GM12878 (cell line): ENCODE measurements around the gene MUTYH. TPM values are rescaled to one million over a fixed set of nuclear protein-coding genes. Genes with fewer than 3 reads are reported as not detected.
A peak's percentile ranks its signal among the peaks of the same experiment; 100 is the strongest.

Source experiments
- ATF2 ChIP-seq: IDR thresholded peaks from 2 replicates; pipeline ENCODE4 v1.6.1; 2012; ENCODE audit warnings: low read length, inconsistent platforms
- BMI1 ChIP-seq: fragments of 450-650 bp; IDR thresholded peaks from 2 replicates; pipeline ENCODE4 v1.6.1; 2016; ENCODE audit warnings: mild to moderate bottlenecking, moderate library complexity, borderline replicate concordance
- BRCA1 ChIP-seq: IDR thresholded peaks from 2 replicates; pipeline ENCODE4 v1.6.1; 2011; ENCODE audit warnings: low read depth, low read length, improper control_type of control experiment
- CEBPZ ChIP-seq: fragments of 150-350 bp; IDR thresholded peaks from 2 replicates; pipeline ENCODE4 v1.6.1; 2016; ENCODE audit warnings: low read depth, low read length
- E2F8 ChIP-seq: fragments of 450-650 bp; IDR thresholded peaks from 2 replicates; pipeline ENCODE4 v1.6.1; 2018; ENCODE audit warnings: mild to moderate bottlenecking, low read depth, moderate library complexity; ENCODE audit not compliant: partially characterized antibody
- EP300 ChIP-seq, 2 experiments: fragments of 150-350 bp in 1 of 2; IDR thresholded peaks; 2 replicates each; pipeline ENCODE4 v1.6.1; 2011 to 2012; ENCODE audit warnings: low read depth in 2 of 2, low read length in 2 of 2, borderline replicate concordance in 1 of 2, improper control_type of control experiment in 1 of 2, inconsistent platforms in 1 of 2; ENCODE audit not compliant: control insufficient read depth in 1 of 2
- FOXM1 ChIP-seq: IDR thresholded peaks from 2 replicates; pipeline ENCODE4 v1.6.1; 2012; ENCODE audit warnings: low read depth, mild to moderate bottlenecking, inconsistent platforms, low read length, moderate library complexity
- KDM1A ChIP-seq: fragments of 200-600 bp; sonication (generic); IDR thresholded peaks from 2 replicates; pipeline ENCODE4 v1.6.1; 2016; ENCODE audit warnings: borderline replicate concordance
- MYB ChIP-seq: fragments of 150-350 bp; IDR thresholded peaks from 2 replicates; pipeline ENCODE4 v1.6.1; 2014; ENCODE audit warnings: mild to moderate bottlenecking, low read depth, low read length, borderline replicate concordance
- NFIC ChIP-seq: IDR thresholded peaks from 2 replicates; pipeline ENCODE4 v1.6.1; 2012; ENCODE audit warnings: low read depth, mild to moderate bottlenecking, inconsistent platforms, low read length, moderate library complexity
- NR2F1 ChIP-seq: fragments of 450-650 bp; conservative IDR thresholded peaks from 2 replicates; pipeline ENCODE4 v1.6.1; 2017; ENCODE audit warnings: mild to moderate bottlenecking
- PAX8 ChIP-seq: fragments of 450-650 bp; IDR thresholded peaks from 2 replicates; pipeline ENCODE4 v1.6.1; 2017; ENCODE audit warnings: mild to moderate bottlenecking, moderate library complexity
- SMC3 ChIP-seq: IDR thresholded peaks from 2 replicates; pipeline ENCODE4 v1.6.1; 2011; ENCODE audit warnings: low read length, improper control_type of control experiment, borderline replicate concordance
- SRF ChIP-seq, 2 experiments: IDR thresholded peaks; 2 replicates each; pipeline ENCODE4 v1.6.1; 2011; ENCODE audit warnings: low read depth in 2 of 2, low read length in 2 of 2, mild to moderate bottlenecking in 1 of 2, moderate library complexity in 1 of 2
- ZBED1 ChIP-seq: IDR thresholded peaks from 2 replicates; pipeline ENCODE4 v1.6.1; 2016; ENCODE audit warnings: borderline replicate concordance
- polyA plus RNA-seq, 11 experiments: library from polyadenylated mRNA; depleted of rRNA in 4 of 11; unstranded in 6 of 11; stranded (reverse) in 5 of 11; fragments of >200 nt; fragmentation: Nextera tagmentation in 4 of 11; fragmentation: Illumina TruSeq in 1 of 11; extraction: Ambion mirVana in 4 of 11; extraction: Trizol in 1 of 11; gene quantifications; 1 replicate in 1 of 11; 2 replicates in 10 of 11; pipeline versions ENCODE4 v1.2.1 to v1.2.3, GENCODE V29; 2011 to 2016; ENCODE audit warnings: inconsistent platforms in 2 of 11, missing spikeins in 2 of 11, low read depth in 1 of 11
- total RNA-seq, 4 experiments: library from RNA; depleted of rRNA in 3 of 4; stranded (reverse); fragments of >200 nt in 3 of 4; fragmentation: Illumina TruSeq in 1 of 4; extraction: Trizol in 1 of 4; gene quantifications; 2 replicates each; pipeline versions ENCODE4 v1.2.1 to v1.2.3, GENCODE V29; 2013 to 2021
- TF ChIP-seq, protein P1 (sequence below): IDR thresholded peaks from 2 replicates; pipeline ENCODE4 v1.6.1; 2011; ENCODE audit warnings: borderline replicate concordance, low read depth, mild to moderate bottlenecking, moderate library complexity, low read length; ENCODE audit not compliant: insufficient read depth, poor library complexity, severe bottlenecking
- TF ChIP-seq, protein P2 (sequence below): fragments of 450-650 bp; IDR thresholded peaks from 2 replicates; pipeline ENCODE4 v1.6.1; 2018; ENCODE audit warnings: borderline replicate concordance, mild to moderate bottlenecking; ENCODE audit not compliant: partially characterized antibody

Gene MUTYH
- total and polyA plus RNA-seq, 10 of the 15 experiments (the other 5 are each of a cell fraction or from before 2014, with no cell fraction given) = 2.5 to 42.0 (median 30.0) TPM

GRCh38 chr1:45339789-45340558 is at the start of gene MUTYH, which contains the start of gene TOE1 (continued):
- no peak for TF ChIP-seq ATF2
- TF ChIP-seq SMC3 = no peak
- TF ChIP-seq, protein P1, sequence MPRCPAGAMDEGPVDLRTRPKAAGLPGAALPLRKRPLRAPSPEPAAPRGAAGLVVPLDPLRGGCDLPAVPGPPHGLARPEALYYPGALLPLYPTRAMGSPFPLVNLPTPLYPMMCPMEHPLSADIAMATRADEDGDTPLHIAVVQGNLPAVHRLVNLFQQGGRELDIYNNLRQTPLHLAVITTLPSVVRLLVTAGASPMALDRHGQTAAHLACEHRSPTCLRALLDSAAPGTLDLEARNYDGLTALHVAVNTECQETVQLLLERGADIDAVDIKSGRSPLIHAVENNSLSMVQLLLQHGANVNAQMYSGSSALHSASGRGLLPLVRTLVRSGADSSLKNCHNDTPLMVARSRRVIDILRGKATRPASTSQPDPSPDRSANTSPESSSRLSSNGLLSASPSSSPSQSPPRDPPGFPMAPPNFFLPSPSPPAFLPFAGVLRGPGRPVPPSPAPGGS = no peak
- TF ChIP-seq E2F8 = no peak
- no peak for TF ChIP-seq KDM1A
- TF ChIP-seq MYB = no peak; the same call in 1 of the 2 replicates
- TF ChIP-seq ZBED1 = peak; percentile 56
- no peak for TF ChIP-seq EP300 (IDR thresholded peaks at IDR 0.05; ENCODE audit: borderline replicate concordance in 1 of 2, control insufficient read depth in 1 of 2, low read depth in 2 of 2, low read length in 2 of 2)
- no peak for TF ChIP-seq BMI1
- TF ChIP-seq NR2F1 = peak; percentile 66
- TF ChIP-seq NFIC = no peak
- no peak for TF ChIP-seq FOXM1
- TF ChIP-seq CEBPZ = no peak
- peak; percentile 64 to 74; a peak in 1 of 4 replicates for TF ChIP-seq SRF (IDR thresholded peaks at IDR 0.05; ENCODE audit: low read depth in 2 of 2, low read length in 2 of 2)
- TF ChIP-seq BRCA1 = no peak
- TF ChIP-seq, protein P2, sequence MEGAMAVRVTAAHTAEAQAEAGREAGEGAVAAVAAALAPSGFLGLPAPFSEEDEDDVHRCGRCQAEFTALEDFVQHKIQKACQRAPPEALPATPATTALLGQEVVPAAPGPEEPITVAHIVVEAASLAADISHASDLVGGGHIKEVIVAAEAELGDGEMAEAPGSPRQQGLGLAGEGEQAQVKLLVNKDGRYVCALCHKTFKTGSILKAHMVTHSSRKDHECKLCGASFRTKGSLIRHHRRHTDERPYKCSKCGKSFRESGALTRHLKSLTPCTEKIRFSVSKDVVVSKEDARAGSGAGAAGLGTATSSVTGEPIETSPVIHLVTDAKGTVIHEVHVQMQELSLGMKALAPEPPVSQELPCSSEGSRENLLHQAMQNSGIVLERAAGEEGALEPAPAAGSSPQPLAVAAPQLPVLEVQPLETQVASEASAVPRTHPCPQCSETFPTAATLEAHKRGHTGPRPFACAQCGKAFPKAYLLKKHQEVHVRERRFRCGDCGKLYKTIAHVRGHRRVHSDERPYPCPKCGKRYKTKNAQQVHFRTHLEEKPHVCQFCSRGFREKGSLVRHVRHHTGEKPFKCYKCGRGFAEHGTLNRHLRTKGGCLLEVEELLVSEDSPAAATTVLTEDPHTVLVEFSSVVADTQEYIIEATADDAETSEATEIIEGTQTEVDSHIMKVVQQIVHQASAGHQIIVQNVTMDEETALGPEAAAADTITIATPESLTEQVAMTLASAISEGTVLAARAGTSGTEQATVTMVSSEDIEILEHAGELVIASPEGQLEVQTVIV = peak; percentile 21
- no peak for TF ChIP-seq PAX8
